H1 (cell line): Measurements from ENCODE around the gene BMP4. TPM values are rescaled to one million over a fixed set of nuclear protein-coding genes. Genes with fewer than 3 reads are reported as not detected.

Source experiments
- RBBP5 ChIP-seq: IDR thresholded peaks from 2 replicates; pipeline ENCODE4 v1.7.1; 2012; ENCODE audit warnings: low read depth, mild to moderate bottlenecking, inconsistent platforms, low read length, moderate library complexity, borderline replicate concordance
- polyA plus RNA-seq, 7 experiments: library from polyadenylated mRNA; depleted of rRNA in 3 of 7; stranded (reverse) in 5 of 7; unstranded in 2 of 7; fragments of >200 nt in 5 of 7; fragments of 200-250 nt in 2 of 7; gene quantifications; 1 replicate in 5 of 7; 2 replicates in 1 of 7; 4 replicates in 1 of 7; pipeline versions ENCODE4 v1.2.1 to v1.2.3, GENCODE V29; 2011 to 2013; ENCODE audit warnings: missing spikeins in 2 of 7, mixed read lengths in 2 of 7
- total RNA-seq: library from RNA; stranded (reverse); fragmentation: NEBNext Ultra II Directional; extraction: Animal tissue kit (Norgen Biotek cat#: 25700); gene quantifications from 2 replicates; pipeline ENCODE4 v1.2.1, GENCODE V29; 2021

Gene BMP4
- total and polyA plus RNA-seq, 2 of the 8 experiments (the other 6 are each of a cell fraction or from before 2014, with no cell fraction given) = 2.3 to 5.4 TPM

GRCh38 chr14:54002653-54003052 lies 46.0 kb upstream of the BMP4 start (continued):
- TF ChIP-seq RBBP5 = no peak
